GM21423 (cell line): ENCODE data around the gene SERINC5.
A peak's percentile ranks its signal among the peaks of the same experiment; 100 is the strongest.
"Not testable (repeated sequence)": the region's sequence is repeated elsewhere in the genome, so short reads cannot be mapped to it uniquely, and the experiment has no call there.

Experiments used
- ATAC-seq: cut with Tn5 transposase; IDR thresholded peaks from one replicate; pipeline ENCODE4 v1.9.1; 2021; ENCODE audit warnings: mild to moderate bottlenecking, moderate library complexity; ENCODE audit not compliant: unreplicated experiment

The SERINC5 gene

GRCh38 chr5:80143491-80143890 is 112.4 kb downstream of the SERINC5 start:
- ATAC-seq, result no peak

- ATAC-seq, result no peak
Measured at GRCh38 chr5:80142996-80143395, 112.9 kb downstream of the SERINC5 start.

GRCh38 chr5:80141681-80142080 is 114.2 kb downstream of the SERINC5 start:
- ATAC-seq, result no peak

GRCh38 chr5:80141147-80141671 is 114.6 kb downstream of the SERINC5 start:
- ATAC-seq, result no peak

GRCh38 chr5:80140496-80140895 is 115.4 kb downstream of the SERINC5 start:
- no peak for ATAC-seq

- ATAC-seq, result no peak
Measured at GRCh38 chr5:80139466-80139972, 116.3 kb downstream of the SERINC5 start.

- ATAC-seq, result no peak
Measured at GRCh38 chr5:80138486-80138885, 117.4 kb downstream of the SERINC5 start.

- ATAC-seq, result not testable (repeated sequence)
Measured at GRCh38 chr5:80136798-80137197, 119.0 kb downstream of the SERINC5 start.

GRCh38 chr5:80134876-80135275 is 121.0 kb downstream of the SERINC5 start:
- no peak for ATAC-seq

GRCh38 chr5:80129146-80129545 is 126.7 kb downstream of the SERINC5 start:
- ATAC-seq, result no peak

GRCh38 chr5:80128141-80128540 is 127.7 kb downstream of the SERINC5 start:
- ATAC-seq, result no peak

GRCh38 chr5:80127116-80127552 is 128.7 kb downstream of the SERINC5 start:
- ATAC-seq, result no peak

- peak; percentile 60 for ATAC-seq
Measured at GRCh38 chr5:80125962-80126480, 129.8 kb downstream of the SERINC5 start.

- ATAC-seq, result peak; percentile 73
Measured at GRCh38 chr5:80125022-80125961, 130.6 kb downstream of the SERINC5 start.

- ATAC-seq, result no peak
Measured at GRCh38 chr5:80124121-80124918, 131.5 kb downstream of the SERINC5 start.

- ATAC-seq, result no peak
Measured at GRCh38 chr5:80122579-80122978, 133.3 kb downstream of the SERINC5 start.

- no peak for ATAC-seq
Measured at GRCh38 chr5:80119372-80119771, 136.5 kb downstream of the SERINC5 start.

GRCh38 chr5:80117446-80117845 is 138.4 kb downstream of the SERINC5 start:
- ATAC-seq, result no peak

- no peak for ATAC-seq
Measured at GRCh38 chr5:80116465-80116864, 139.4 kb downstream of the SERINC5 start.

GRCh38 chr5:80116000-80116399 is 139.8 kb downstream of the SERINC5 start:
- no peak for ATAC-seq

GRCh38 chr5:80114860-80115259 is 141.0 kb downstream of the SERINC5 start:
- no peak for ATAC-seq
